ENCODE results near the gene GRK1.

GRK1 gene

DNA sequence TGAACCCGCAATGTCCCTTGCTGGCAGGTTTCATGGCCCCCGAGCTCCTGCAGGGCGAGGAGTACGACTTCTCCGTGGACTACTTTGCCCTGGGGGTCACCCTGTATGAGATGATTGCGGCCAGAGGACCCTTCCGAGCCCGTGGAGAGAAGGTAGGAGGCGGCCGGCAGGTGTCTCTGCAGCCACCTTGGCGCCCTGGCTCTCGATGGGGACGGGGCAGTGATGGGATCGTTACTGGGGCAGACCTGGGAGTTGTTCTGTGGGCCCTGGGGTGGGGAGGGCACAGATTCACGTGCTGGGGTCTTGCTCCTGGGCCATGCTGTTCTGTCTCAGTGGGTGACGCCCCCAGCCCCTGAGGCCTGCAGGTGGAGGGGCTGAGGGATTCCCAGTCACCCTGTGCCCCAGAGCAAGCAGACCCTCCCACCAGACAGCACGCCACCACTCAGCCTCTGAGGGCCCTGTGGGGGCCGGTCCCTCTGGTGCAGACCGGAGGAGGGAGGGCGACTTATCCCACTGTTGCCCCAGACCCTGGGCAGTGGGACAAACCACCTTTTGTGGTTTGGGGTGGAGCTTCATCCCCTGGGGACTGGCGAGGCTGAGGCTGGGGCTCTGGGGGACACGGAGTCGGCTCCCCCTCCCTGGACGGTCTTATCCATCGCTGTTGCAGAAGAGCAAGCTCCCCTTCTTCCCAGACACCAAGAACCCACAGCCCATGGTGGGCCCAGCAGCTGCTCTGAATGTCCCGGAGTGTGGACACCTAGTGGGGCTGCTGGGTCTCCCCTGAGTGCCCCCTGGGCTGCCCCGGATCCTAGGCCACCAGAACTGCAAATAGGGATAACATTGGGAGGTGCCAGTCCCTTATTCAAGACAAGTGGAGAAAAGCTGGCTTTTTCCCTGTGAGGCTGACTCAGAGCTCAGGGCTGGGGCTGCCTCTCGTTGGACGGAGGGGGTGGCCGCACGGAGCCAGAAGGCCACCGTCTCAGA, 64.5 kb downstream of the GRK1 start:
- no peak for FAIRE-seq

DNA sequence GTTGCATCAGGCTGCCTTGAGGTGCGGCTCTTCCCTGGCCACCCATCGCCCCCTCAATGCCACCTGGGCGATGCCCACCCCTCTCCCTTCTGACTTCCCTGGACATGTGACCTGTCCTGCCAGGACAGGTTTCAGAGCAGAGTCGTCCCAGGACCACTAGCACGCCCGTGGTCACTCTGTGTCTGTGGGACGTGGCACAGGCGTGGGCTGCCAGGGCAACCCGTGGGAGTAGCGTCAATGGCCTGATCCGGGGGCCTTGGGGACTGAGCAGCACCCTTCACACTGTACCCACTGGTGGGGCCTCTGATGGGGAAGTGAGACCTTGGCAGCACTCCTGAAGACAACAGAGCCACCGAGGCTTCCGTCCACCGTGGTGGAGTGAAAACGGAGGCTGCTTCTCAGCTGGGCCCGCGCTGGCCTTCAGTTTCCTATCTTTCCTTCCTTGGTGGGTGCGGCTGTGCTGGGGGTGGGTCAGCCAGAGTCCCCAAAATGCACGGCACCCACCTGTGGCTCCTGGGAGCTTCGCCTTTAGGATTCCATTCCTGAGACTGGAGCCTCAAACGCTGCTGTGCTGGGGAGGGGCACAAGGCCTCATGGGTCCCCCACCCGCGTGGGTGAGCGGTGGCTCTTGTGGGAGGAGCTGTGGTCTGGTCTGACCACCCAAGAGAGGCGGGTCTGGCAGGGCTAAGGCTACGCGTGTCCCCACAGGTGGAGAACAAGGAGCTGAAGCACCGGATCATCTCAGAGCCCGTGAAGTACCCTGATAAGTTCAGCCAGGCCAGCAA, 65.3 kb downstream of the GRK1 start:
- FAIRE-seq, result no peak

- no peak for FAIRE-seq
Measured at GRCh38 chr13:113732961-113733950, 66.2 kb downstream of the GRK1 start.

DNA sequence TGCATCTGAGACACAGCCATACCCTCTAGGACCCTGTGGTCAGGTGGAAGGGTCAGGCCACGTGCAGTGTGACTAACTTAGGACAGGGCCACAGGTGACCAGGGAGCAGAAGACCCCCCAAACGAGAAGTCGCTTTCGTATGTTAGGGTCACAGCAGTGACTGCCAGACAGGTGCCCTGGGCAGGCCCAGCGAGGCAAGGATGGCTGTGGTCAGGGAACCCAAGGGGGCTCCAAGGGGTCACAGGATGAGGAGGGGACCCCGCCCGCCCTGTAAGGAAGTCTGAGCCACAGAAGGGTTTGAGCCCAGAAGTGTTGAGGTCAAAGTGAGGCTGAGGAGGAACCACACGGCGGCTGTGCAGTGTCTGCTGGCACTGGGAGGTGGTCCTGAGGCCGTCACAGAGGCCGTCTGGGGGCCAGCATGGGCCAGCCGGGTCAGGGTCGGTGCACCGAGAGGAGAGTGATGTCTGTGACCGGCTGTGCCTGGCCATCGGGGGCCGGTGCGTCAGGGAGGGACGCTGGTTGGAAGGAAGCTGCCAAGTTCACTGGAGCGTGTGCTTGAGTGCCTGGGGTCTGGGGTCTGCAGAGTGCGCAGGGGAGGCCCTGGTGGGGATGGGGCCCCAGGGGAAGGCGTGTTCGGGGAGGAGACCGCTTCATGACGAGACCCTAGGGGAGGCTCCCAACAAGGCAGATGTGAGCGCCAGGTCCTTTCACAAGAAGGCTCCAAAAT, 67.2 kb downstream of the GRK1 start:
- FAIRE-seq, result no peak

DNA sequence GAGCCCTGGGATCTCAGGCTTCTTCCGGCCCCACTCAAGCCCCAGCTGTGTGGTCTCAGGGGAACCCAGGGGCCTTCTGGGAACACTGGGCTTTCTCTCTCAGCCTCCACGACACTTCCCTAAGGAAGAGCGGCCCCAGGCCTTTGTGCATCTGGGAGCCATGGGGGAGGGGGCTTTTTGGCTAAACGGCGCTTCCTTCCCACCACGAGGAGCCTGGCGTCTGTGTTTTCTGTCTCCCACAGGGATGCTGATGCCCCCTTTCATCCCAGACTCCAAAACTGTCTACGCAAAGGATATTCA, 67.8 kb downstream of the GRK1 start:
- FAIRE-seq, result no peak

DNA sequence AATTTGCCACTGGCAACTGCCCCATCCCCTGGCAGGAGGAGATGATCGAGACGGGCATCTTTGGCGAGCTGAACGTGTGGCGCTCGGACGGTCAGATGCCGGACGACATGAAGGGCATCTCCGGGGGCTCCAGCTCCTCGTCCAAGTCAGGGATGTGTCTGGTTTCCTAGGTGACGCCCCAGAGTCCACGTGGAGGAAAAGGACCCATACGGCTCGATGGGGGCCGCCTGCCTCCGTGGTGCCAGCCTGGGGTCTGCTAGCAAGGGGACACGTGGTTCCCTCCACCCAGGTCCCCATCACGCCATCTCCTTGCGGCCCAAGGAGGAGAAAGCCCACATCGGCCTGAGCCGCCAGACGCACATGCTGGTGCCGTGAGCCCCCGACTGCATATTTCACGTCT, 68.2 kb downstream of the GRK1 start:
- no peak for FAIRE-seq

GRCh38 chr13:113735750-113736149, 68.7 kb downstream of the GRK1 start:
- no peak for FAIRE-seq

GRCh38 chr13:113736258-113736731, 69.3 kb downstream of the GRK1 start:
- FAIRE-seq, result no peak

- FAIRE-seq, result no peak
Measured at GRCh38 chr13:113737803-113738202, 70.8 kb downstream of the GRK1 start.

GRCh38 chr13:113739527-113740285, 72.7 kb downstream of the GRK1 start:
- no peak for FAIRE-seq

GRCh38 chr13:113740286-113740556, 73.2 kb downstream of the GRK1 start:
- no peak for FAIRE-seq

- FAIRE-seq, result no peak
Measured at GRCh38 chr13:113740661-113741060, 73.6 kb downstream of the GRK1 start.

GRCh38 chr13:113741191-113741668, 74.2 kb downstream of the GRK1 start:
- FAIRE-seq, result no peak

DNA sequence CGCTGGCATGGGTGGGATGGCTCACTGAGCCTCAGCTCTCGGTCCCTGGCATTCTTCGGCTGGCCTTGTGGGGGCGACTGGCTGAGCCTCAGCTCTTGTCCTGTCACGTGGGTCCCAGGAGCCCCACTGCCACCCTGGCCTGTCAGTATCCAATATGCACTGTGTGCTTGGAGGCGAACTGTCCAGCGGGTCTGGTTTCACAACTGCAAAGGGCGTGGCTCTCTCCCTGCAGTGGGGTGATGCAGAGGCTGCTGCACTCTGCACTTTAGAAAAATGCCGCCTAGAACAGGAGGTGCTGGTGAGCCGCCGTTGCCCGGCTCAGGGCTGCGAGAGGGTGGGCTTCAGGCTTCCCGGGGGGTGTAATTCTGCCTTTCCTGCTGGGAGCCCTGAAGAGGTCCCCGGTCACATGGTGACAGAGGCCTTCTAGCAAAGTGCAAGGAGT, 75.0 kb downstream of the GRK1 start:
- FAIRE-seq, result no peak

DNA sequence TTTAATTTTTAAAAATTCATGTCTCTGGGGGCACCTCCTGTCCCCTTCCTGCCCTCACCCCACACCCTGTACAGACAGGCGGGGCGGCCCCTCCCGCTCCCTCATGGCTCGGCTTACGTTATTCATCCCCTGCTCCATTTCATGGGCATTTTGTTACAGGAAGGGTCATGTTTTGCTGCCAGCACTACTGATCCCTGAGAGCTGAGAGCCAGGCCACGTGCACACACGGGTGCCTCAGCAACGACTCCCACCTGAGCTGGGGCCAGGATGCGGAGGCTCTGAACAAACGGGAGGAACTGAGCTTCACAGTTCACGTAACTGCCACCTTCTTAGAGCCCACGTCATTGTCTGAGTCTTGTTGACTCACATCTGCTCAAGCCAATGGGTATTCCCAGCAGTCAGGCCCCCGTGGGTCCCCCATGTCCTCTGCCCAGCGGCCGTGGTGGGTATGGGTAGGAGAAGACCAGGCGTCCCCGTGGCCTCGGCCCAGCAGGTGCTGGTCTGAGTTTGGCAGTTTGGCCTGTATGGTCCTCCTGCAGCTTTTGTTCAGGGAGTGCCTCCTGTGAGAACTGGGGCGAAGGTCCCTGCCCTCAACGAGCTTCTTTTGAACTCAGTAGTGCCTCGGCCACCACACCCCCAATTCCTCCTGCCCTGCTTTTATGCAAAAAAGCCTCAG, 75.6 kb downstream of the GRK1 start:
- no peak for FAIRE-seq

- FAIRE-seq, result no peak
Measured at GRCh38 chr13:113743366-113744195, 76.6 kb downstream of the GRK1 start.

GRCh38 chr13:113744197-113745000, 77.4 kb downstream of the GRK1 start:
- no peak for FAIRE-seq

DNA sequence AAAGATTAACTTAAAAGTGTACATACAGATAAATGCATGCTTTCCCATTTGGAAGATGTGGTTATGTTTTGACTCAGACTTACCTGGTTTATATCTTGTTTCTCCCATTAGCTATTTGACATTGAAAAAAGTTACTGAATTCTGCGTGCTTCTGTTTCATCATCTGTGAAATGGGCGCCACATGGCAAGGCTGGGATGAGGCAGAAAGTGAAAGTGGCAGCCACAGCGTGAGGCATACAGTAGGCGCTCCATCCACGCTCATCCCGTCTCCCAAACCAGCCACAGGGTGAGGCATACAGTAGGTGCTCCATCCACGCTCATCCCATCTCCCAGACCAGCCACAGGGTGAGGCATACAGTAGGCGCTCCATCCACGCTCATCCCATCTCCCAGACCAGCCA, 78.0 kb downstream of the GRK1 start:
- FAIRE-seq, result no peak

Data from colon (tissue), 2 donors.